Measurements from ENCODE around the gene CCDC24.
A peak's percentile ranks its signal among the peaks of the same experiment; 100 is the strongest.

The CCDC24 gene

DNA sequence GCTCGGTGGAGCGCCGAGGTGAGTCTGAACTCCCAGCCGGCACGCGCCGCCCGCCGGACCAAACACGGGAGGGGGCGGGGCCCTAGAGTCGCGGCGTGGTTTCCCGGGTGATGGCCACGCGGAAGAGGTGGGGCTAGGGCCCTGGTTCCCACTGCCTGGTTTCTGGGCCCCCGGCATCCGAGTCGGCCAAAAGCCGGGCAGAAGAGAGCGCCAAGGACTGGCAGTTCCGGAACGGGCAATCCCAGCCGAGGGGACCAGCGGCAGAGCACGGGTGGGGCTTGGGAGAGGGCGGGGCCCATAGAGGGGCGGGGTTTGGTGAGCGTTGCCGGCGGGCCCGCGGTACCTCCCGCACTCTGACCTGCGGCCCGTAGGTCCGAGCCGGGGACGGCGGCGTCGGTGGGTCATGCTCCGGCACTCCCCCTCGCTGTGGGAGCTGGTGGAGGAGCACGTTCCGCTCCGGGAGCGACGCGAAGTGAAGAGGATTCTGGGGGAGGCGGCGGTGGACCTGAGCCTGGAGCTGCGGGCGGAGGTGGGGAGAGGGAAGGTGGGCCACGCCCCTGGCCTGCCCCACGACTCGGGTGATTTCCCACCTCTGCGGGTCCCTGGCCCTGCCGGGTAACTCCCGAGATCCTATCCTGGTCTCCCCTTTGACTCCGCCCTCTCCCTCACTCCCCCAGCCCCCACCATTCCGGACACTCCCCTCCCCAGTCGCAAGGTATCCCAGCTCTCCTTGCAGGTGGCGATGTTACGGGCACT is at the start of gene CCDC24:
TSS of gene CCDC24 (plus strand) at position 124 of the 756 bp plus-strand sequence. CDS start at position 404, 280 bp downstream.
- DNase-seq: peak; percentile 69 to 71

DNA sequence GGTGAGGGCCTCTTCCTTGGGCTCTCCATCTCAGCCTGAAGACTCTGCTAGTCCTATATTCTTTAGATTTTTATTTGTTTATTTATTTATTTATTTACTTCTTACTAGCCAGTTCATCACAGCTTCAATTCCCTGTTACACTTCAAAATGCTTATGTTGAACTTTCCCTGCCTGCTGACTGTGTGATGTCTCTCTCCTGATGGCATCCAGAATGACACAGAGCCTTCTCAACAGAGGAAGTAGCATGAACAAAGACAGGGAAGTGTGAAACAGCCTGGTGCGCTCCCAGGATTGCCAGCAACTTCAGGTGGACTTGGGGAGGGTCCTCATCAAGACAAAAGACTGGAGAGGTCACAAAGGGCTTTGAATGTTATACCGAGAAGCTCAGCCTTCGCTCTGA is 49.0 kb upstream of the CCDC24 start:
- no peak for DNase-seq

- DNase-seq: no peak
Observed at GRCh38 chr1:43944860-43945259, 46.5 kb upstream of the CCDC24 start.

DNA sequence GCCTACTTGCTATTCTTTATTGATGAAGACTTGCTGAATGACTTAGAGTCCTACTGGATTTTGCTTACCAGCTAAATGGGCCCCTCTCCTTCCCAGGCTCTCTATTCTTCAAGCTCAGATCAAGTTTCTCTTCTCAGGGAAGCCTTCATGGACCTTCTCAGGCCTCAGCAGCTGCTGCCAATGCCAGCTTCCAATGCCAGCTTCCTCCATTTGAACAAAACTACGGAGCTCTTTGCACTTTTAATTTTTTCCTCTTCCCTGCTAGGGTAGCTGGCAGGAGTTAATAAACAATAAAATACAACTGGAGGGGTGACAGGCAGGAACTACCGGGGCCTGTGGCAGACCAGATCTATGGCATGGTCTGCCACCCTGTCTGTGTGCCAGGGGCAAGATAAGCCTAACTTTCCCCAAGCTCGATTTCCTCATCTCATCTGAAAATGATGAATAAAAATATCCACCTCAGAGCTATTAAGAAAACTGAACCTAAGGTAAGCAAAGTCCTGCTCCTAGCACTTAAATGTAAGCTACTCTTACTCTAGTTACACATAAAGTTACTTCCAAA is 45.6 kb upstream of the CCDC24 start:
- DNase-seq: no peak

DNA sequence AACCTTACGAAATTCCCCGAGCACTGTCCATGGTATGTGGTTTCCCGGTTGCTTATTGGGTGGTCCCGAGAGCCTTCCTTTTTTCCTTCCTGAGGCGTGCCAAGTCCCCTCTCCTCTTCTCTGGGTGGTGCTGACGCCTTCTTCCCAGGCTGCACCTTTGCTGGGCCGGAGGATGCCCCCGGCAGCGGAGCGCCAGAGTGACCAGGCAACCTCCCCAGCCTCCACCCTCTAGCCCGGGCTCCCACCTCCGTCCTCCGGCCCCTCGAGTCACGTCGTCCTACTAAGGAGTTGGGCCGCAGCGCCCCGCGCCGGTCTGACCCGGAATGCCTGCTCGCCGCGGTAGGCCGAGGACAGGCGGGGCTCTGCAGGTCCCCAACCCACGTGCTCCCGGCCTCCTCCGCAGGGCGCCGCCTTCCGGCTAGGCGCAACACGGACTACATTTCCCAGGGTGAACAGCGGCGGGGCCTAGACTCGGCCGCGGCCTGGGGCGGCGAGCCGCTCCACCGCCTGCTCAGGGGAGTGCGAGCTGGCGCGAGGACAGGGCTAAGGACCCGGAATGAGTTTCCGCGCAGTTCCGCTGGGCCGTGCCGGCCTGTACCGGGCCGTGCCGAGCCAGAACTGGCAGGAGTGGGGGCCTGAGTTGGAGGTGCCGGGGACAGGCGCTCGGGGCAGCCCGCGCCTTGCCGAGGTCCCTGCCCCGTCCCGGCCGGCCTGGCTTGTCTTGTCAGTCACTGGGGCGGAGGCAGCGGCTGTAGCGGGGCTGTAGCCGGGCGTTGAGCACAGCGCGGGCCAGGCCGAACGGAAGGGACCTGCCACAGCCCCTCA is 45.0 kb upstream of the CCDC24 start, which contains the start of gene IPO13:
TSS of gene IPO13 (plus strand) at position 715 of the 825 bp plus-strand sequence. CDS start 651 bp downstream, outside the sequence.
- peak; percentile 93 to 94 for DNase-seq

DNA sequence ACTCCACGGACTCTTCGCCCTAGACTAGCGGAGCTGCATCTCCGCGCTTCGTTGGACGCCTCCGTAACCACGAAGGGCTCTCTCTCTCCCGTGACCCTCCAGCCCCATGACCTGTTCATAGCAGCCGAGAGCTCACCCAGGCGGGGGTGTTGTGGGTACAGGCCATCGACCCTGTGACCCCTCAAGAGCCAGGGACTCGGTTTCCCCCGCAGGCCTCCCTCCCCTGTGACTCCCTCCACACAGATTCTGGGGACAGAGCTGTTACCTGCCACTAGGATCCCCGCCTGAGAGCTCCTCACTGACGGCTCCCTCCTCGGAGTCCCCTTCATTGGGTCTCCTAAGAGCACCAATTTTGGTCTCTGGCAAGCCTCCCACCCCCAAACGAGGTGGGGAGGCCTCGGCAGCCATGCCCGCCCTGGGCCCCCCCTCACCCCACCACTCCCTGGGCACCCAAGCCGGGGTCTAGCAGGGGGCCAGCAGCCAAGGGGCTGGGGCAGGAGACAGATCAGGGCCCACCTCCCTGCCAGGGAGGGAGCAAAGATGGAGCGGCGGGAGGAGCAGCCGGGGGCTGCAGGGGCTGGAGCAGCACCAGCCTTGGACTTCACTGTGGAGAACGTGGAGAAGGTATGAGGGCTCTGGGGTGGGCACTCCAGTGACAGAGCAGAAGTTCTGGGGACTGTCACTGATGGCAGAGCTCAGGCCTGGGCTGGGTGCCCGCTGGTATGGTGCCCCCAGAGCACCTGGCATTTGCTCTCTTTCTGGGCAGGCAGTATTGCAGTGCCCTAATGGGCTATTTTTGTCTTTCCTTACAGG is 44.1 kb upstream of the CCDC24 start:
- DNase-seq: no peak

DNA sequence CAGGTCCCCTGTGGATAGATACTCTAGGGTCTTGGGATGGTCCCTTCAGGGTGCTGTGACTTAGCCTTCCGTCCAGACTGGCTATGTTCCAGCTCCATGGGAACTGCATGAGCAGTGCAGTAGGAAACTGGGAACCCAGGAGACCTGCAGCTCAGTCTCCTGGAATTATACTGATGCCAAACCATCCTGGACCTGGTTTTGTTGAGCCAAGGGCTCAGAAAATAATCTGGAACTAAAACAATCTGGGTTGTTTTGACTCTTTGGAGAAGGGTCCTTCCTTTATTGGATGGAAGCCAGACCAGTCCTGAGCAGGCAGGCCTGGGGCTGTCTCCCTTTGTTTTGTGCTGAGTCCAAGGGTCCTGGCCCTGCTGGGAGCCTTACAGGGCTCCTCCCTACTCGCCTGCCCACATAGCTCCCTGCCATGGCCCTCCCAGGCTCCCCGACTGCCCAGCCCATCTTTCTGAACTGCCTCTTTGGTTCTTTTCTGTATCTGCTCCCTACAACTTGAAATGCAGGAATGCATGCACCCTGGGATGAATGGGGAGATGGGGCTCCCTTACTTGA is 43.4 kb upstream of the CCDC24 start:
- DNase-seq: no peak

- no peak for DNase-seq
Observed at GRCh38 chr1:43949678-43950077, 41.7 kb upstream of the CCDC24 start.

- no peak for DNase-seq
Observed at GRCh38 chr1:43951021-43951985, 40.1 kb upstream of the CCDC24 start.

GRCh38 chr1:43952731-43953346 is 38.6 kb upstream of the CCDC24 start:
- DNase-seq: no peak

GRCh38 chr1:43953361-43953760 is 38.0 kb upstream of the CCDC24 start:
- no peak for DNase-seq

DNA sequence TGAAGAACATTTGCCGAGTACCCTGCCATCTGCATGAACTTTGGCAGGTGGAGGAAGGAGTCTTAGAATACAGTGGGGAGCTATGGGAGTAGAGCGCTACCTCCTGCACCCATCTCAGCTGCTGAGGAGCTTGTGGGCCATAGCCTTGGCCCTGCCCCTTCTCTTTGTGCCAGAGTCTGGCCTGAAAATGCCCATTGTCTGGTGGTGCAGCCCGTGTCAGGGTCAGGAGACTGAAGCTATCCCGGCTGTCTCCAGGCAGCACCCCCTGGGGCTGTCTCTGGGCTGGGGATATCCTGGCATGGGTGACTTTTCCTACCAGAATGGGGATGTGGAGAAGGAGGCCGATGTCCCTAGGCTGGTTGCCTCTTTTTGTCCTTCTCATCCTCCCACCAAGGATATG is 37.4 kb upstream of the CCDC24 start:
- no peak for DNase-seq

DNA sequence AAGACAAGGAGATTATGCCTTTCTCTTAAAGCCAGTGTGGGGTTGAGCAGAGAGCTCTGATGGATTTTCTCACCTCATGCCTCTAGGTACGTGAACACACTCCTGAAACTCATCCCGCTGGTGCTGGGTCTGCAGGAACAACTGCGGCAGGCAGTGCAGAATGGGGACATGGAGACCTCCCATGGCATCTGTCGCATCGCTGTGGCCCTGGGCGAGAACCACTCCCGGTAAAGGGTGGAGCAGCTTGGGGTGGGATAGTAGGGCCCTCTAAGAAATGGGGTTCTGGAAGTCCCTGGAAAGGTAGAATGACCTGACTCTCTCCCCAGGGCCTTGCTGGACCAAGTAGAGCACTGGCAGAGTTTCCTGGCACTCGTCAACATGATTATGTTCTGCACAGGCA is 35.2 kb upstream of the CCDC24 start:
- DNase-seq: no peak

DNA sequence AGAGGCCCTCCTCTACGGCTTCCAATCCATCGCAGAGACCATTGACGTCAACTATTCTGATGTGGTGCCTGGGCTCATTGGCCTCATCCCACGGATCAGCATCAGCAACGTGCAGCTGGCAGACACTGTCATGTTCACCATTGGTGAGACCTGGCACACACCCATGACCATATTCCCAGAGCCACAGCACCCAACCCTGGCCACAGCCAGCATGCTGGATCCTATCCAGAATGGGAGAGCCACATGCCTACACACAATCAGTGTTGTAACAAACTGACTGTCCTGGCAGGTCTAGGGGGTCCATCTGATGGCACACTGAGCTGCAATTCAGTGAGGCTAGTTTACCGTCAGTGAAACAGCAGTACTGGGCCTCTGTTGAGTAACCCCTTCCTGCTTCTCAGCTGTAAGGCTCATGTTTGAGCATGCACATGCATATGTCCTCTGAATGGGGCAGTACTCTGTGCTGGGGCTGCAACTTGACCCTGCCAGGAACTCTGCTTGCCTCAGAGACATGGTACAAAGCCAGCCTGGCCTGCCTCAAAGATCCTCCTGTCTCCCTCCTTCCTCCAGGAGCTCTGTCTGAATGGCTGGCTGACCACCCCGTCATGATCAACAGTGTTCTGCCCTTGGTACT is 33.9 kb upstream of the CCDC24 start:
- DNase-seq: no peak

GRCh38 chr1:43958351-43959255 is 32.8 kb upstream of the CCDC24 start:
- DNase-seq: no peak

DNA sequence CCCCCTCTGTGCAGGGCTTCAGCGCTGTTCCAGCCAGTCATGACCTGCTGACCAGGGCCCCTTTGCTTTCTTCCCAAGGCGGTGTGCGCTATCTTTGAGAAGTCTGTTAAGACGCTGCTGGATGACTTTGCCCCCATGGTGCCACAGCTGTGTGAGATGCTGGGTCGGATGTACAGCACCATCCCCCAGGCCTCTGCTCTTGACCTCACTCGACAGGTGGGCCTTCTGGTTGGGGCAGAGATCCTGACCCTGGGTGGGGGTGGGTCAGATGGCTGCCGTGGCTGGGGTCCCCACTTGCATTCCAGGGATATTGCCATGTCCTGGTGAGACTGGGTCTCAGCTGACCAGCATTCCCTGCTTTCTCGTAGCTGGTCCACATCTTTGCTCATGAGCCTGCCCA is 30.6 kb upstream of the CCDC24 start:
- DNase-seq: no peak

GRCh38 chr1:43961692-43962091 is 29.7 kb upstream of the CCDC24 start:
- no peak for DNase-seq

DNA sequence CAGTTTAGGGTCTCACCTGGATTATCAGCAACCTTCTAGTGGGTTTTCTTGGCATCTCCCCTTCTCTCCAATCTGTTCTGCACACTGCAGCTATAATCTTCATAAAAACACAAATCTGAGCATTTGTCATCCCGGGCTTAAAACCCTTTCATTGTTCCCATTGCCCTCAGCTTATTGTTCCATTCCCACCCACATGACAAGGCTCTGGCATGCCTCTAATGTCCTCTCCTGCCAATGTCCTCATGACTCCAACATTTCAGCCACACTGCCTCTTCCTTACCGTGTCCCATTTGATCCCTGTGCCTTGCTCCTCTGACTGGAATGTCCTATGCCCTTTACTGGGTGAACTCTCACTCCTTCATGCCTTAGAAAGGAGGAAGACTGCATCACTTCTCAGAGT is 29.1 kb upstream of the CCDC24 start:
- DNase-seq: no peak

DNA sequence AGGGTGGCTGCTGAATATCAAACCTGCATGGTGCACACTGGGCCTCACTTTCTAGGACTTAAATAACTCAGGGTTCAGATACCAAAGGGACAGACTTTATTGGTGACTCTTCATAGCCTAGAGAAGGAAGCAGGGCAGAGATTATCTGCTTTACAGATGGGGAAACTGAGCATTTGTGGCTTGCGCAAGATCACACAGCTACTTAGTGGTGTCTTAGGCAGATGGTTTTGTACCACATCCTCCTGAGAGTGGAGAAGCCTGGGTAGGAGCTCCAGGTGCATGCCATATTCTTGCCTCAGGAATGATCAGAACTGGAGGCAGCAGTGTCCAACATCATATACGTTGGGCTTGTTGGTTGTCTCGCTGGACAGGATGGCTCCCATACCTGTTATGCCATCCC is 28.4 kb upstream of the CCDC24 start:
- no peak for DNase-seq

Measured in stimulated activated CD4-positive, alpha-beta T cell treated with anti-CD3 and anti-CD28 coated beads, Interleukin-2, amount 100 ng/mL, for 48 hours (primary cell).